IPS-18c (cell line): Measurements from ENCODE around the gene POLE4.

Experiments used
- H3K4me3 ChIP-seq: 2 replicates; pipeline ENCODE4 v1.7.0; 2013; ENCODE audit warnings: low read depth, mild to moderate bottlenecking, low read length, moderate library complexity; ENCODE audit not compliant: insufficient read depth
- H3K9me3 ChIP-seq: one replicate; pipeline ENCODE4 v1.6.1; 2013; ENCODE audit warnings: mild to moderate bottlenecking, low read length, moderate library complexity; ENCODE audit not compliant: control insufficient read depth, insufficient read depth

POLE4 gene

DNA sequence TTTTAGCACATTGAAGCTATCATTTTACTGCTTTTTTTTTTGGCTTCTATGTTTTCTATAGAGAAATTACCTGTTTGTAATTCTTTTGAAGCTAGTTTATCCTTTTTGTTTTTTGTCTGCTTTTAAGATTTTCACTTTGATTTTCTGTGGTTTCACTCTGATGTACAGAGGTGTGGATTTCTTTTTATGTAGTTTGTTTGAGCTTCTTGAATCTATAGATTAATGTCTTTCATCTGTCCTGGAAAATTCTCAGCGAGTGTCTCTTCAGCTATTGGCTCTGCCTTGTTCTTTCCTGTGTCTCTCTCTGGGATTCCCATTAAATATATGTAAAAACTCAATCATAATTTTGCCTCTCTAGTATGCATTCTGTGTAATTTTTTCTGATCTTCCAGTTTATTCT lies 8.4 kb downstream of the POLE4 start:
- H3K4me3 ChIP-seq: no peak overlapping the region

DNA sequence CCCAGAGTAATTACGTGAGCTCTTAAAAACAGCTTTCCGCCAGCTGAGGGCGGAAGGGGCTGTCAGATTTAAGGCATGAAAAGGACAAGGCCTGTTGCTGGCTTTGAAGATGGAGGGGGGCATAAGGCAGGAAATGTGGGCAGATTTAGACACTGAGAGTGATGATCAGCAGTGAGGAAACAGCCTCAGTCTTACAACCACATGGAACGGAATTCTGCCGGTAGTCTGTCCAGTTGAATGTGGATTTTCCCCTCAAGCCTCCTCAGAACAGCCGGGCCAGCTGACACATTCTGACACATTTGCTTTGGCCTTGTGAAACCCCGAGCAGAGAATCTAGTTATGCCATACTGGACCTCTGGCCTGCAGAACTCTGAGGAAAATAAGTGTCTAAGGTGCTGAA lies 16.6 kb downstream of the POLE4 start:
- H3K4me3 ChIP-seq: no peak overlapping the region
- H3K9me3 ChIP-seq: no peaks in the 10 kb centered on the region

More for the DNA sequence above, 8.4 kb downstream of the POLE4 start:
- H3K9me3 ChIP-seq: no peaks in the 10 kb centered on the region

DNA sequence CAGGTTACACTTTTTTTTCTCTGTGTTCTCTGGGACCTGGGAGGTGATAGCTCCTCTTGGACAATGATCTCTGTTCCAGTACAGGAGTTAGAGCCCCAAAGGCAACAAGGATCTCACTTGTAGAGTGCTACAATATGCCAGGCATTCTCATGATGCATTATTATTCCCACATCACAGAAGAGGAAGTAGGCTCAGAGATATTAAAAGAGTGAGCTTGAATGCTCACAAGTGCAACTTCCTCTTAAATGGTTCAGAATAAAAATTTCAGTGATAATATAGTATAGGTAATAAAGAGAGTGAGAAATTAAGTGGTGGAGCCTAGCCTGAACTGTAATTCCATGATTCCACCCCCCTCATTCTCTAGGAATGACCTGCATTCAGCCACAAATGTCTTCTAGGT lies 21.4 kb downstream of the POLE4 start:
- H3K4me3 ChIP-seq: no peak overlapping the region
- H3K9me3 ChIP-seq: no peaks in the 10 kb centered on the region

DNA sequence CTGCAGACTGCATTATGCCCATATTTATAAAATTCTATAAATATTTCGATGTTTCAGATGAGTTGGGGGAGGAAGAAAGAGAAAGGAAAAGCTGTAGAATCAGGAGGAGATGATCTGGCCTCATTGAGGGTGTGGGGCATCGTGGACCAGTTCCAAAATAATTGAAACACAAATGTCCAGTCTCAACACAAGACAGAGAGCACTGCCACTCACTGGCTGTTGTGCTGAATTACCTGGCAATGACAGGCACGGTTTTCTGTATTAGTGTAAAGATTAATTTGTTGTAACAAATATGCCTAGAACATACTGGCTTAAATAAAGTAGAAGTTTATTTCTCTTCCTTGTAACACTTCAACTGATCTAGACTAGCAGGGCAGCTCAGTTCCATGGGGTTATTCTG lies 24.1 kb downstream of the POLE4 start:
- Histone ChIP-seq H3K9me3 (no peaks in the 10 kb centered on the region), H3K4me3 (no peak overlapping the region)

DNA sequence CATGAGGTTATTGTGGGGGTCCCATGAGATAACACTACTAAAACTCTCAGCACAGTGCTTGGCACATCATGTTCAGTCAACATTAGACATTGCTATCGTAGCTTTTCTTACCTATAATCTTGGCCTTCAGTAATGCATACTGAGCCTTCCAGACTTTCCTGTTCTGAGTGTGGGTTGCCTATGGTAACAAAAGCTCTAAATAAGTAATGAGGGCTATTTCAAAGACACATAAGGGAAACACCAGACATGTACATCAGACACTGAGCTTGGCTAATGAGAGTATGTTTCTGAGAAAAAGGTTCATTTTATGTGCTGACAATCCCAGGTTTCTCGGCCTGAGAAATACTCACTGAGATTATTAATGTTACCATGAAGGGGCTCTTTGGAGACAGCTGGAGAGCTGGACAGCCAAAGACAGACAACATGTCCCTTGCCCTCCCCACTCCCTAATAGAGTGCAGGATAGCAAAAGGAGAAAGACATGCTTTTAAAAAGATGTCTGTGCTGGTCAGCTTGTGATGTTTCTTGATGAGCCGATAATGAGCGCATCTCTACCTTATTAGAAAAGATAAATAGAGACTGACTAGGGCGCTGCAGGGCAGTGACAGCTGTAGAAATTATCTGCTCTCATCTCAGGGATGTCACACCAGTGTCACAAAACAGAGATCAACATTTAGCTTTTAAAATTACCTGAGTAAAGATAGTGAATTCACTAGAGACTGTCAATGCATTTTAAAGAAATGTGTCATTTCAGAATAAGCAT lies 25.4 kb downstream of the POLE4 start:
- no peaks in the 10 kb centered on the region for H3K9me3 ChIP-seq
- no peak overlapping the region for H3K4me3 ChIP-seq

DNA sequence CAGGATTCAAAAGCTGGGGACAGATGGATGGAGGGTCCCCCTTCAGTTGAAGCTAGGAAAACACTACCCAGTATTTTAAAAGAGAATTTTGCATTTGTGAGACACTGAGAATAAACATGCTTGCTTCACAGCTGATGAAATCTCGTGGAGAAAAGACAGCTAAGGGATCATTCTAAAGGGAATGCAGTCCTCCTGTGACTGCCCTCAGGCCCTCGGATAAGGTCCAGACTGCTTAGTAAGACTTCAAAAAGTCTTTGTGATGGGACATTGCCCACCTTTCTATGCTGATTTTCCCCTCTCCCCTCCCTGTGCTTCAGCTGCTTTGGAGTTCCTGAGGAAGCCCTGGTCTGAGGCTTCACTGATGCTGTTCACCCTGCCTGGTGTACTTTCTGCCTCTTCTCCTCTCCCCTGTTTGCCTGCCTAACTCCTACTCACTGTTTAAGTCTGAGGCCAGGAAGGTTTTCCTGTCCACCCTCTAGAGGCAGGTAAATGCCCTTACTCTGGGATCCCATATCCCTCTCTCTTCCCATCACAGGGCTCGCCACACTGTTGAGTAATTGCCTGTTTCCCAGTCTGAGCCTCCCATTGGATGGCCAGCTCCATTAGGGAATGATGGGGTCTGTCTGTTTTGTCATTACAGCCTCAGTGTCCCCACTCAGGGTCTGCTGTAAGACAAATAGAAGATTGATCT lies 26.6 kb downstream of the POLE4 start:
- H3K4me3 ChIP-seq: no peak overlapping the region
- H3K9me3 ChIP-seq: no peaks in the 10 kb centered on the region

DNA sequence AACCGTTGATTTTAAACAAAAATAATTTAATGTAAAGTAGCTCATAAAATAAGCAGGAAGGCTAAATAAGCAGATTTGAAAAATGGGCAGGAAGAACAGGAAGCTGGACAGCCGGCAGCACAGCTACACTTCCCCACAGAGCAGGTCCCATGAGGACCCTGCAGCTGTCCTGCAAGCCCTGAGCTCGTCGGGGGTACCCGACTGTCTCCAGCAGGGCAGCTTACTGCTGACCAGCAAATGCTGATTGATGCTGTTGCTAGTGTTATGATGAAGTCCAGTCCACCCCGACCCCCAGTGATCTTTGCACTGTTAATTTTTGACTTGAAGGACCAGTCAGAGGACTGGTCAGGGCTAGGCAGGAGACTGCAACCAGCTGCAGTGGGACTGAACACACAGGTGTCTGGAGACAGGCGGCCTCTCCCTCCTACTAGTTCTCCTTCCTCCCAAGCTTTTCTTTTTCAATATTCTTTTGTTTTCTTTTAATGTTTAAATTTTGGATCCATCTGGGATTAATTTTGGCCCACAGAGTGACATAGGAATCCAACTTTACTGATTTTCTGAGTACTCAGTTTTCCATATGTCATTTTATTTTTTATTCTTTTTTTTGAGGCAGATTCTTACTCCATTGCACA lies 27.7 kb downstream of the POLE4 start:
- Histone ChIP-seq H3K9me3 (no peaks in the 10 kb centered on the region), H3K4me3 (no peak overlapping the region)

DNA sequence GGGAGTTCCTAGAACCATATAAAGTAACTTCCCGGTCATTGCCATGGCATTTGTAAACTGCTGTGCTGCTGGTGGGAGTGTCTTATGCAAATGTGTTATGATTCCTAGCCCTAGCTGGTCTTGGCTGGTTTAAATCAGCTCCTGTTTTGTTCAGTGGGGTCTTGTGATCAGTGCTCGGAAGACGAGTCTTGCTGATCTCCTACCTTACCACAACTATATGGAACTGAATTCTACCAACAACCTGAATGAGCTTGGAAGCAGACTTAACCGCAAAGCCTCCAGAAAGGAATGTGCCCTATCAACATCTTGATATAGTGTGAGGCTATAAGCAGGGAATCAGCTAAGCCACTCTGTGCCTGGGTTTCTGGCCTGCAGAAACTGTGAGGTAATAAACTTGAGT lies 33.5 kb downstream of the POLE4 start:
- H3K9me3 ChIP-seq: no peaks in the 10 kb centered on the region
- no peak overlapping the region for H3K4me3 ChIP-seq

DNA sequence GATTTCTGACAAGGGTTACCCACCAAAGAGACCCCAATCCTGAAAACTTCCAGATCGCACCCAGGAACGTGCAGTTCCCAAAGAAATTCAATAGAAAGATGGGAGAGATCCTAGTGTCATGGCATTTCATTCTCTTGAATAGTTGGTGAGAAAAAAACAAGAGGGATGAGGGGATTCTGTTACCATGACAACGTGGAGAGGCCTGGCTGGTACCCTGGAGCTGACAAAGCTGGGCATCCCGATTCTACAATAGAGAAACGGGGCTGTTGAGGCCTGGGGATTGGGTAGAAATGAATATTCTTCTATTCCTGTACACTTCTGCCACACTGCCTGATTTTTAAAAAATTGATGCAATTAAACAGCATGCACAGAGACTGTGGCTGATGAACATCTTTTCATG lies 41.0 kb downstream of the POLE4 start:
- Histone ChIP-seq H3K9me3 (no peaks in the 10 kb centered on the region), H3K4me3 (no peak overlapping the region)

DNA sequence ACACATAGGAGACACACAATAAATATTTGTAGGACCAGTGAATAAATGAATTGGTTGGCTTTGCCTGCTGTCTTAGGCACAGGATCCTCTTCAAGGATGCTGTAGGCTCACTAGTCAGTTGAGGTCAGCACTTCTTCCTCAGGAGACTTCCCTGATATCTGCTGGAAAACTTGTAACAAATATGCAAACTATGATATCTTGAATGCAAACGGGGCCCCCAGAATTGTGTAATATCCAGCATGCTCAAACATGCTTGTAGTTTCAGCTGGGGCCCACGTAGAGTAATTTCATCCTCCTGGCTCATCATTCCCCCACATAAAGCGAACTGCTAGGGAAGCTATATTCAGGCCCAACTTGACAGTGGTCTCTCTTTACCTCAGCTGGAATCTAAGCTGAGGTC lies 43.6 kb downstream of the POLE4 start:
- peaks cover 2% of the 10 kb centered on the region for H3K9me3 ChIP-seq
- H3K4me3 ChIP-seq: no peak overlapping the region

DNA sequence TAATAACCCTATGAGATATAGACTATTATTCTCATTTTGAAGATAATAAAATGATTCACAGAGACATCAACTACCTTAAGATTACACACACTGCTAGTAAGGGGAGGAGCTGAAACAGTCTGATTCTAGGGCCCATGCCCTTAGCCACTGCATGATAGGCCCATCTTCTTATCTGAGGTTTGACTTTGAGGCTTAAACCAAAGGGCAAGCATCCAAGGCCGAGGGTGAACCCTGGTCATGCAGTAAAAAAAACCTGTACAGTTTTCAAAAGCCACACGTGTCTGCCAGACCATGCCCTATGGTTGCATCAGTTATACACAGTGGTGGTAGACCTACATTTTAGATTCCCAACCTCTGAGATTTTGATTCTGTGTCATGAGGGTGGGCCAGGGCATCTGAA lies 44.8 kb downstream of the POLE4 start:
- H3K9me3 ChIP-seq: peaks cover 2% of the 10 kb centered on the region
- no peak overlapping the region for H3K4me3 ChIP-seq

DNA sequence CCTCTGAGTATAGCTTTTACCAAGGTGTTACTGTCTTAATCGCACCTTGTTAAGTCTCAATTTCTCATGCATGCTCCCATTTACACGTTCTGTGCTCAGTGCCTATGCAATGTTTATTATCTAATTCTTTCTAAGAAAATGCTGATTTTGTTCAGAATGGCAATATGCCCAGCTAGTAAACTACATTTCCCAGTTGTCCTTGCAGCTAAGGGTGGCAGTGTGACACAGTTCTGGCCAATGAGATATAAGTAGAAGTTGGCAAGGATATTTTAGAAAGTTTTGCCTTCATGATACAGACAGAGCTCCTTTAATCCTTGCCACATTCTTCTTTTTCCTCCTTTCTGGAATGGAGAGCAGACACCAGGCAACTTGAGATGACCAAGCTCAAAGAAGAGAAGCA lies 45.3 kb downstream of the POLE4 start:
- Histone ChIP-seq H3K4me3 (no peak overlapping the region), H3K9me3 (peaks cover 2% of the 10 kb centered on the region)

DNA sequence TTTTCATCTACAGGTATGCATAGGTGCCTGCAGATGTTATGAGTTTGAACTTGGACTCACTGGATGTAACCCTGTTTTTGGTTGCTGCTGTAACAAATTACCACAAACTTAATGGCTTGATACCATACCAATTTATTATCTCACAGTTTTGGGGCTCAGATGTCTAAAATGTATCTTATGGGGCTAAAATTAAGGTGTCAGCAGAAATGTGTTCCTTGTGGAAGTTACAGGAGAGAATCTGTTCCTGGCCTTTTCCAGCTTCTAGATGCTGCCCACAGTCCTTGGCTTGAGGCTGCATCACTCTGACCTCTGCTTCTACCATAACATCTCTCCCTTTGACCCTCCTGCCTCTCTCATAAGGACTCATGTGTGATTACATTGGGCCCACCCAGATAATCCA lies 47.6 kb downstream of the POLE4 start:
- Histone ChIP-seq H3K4me3 (no peak overlapping the region), H3K9me3 (peaks cover 2% of the 10 kb centered on the region)

DNA sequence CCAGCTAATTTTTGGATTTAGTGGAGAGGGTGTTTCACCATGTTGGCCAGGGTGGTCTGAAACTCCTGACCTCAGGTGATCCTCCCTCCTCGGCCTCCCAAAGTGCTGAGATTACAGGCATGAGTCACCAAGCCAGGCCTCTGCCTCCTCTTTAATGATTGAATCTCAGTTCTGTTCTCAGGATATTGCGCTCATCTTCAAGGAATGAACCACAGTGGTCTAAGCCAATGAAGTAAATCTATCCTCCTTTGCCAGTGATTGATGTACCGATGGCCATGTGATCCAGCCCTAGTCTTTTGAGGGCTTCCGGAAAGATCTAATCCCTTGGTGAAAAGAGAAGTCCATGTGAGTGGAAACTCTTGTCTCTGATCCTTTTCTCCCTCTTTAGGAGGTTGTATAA lies 48.6 kb downstream of the POLE4 start:
- H3K9me3 ChIP-seq: peaks cover 2% of the 10 kb centered on the region
- no peak overlapping the region for H3K4me3 ChIP-seq

DNA sequence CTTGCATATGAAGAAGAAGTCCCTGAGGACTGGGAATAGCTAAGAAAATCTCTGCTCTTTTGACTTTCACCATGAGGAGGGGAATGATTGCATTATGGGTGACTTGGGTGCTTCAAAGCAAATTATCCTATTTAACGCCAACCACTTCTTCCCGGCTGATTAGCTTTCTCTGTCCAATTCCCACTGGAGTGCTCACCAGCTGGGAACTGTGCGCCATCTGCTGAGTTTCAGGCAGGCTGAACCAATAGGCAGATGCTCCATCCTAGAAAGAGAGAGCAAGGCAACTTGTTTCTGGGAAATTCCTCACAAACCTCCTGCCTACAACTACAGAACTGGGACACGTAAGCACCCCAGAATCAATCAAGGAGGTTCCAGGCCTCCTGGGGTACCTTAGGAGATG lies 49.4 kb downstream of the POLE4 start:
- H3K4me3 ChIP-seq: no peak overlapping the region

DNA sequence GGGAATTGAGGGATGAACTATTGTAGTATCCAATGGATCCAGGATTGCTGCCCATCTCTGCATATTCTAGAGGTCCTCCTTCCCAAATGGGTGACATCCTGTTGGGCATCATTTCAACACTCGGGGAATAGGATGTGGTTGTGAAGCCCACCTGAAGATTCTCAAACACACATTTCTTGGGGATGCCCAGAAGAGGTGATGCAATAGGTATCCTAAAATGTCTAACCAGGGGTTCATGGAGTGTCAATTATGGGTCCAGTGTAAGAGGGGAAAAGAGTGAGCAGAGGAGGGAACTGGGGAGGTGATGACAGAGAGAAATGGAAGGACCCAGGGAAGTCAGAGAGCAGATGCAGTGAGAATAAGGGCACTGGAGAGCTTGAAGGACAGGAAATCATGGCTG lies 52.1 kb downstream of the POLE4 start:
- no peak overlapping the region for H3K4me3 ChIP-seq
- H3K9me3 ChIP-seq: peaks cover 2% of the 10 kb centered on the region

More for the DNA sequence above, 49.4 kb downstream of the POLE4 start:
- peaks cover 2% of the 10 kb centered on the region for H3K9me3 ChIP-seq

DNA sequence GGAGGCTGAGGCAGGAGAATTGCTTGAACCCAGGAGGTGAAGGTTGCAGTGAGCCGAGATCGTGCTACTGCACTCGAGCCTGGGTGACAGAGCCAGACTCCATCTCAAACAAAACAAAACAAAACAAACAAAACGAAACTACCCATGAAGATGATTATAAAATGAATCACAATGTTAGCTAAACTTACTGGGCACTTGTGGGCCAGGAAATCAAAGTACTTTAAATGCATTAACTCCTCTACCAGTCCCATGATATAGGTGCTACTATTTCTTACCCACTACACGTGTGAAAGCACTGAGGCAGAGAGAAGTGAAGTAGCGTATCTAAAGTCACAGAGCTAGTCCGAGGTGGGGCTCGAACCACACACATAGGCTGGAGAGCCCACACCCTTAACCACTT lies 53.6 kb downstream of the POLE4 start:
- Histone ChIP-seq H3K9me3 (no peaks in the 10 kb centered on the region), H3K4me3 (no peak overlapping the region)

DNA sequence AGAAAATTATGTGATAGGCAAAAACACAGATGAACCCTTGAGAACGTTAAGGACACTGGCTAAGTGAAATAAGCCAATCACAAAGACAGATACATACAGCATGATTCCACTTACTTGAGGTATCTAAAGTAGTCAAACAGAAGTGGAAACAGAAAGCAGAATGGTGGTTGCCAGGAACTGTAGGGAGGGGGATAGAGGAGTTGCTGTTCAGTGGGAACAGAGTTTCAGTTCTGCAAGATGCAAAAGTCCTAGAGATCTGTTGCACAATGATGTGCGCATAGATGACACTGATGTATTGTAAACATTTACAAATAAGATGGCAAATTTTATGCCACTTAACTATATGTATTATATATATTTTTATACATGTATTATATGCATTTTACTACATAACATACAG lies 59.7 kb downstream of the POLE4 start:
- H3K9me3 ChIP-seq: no peaks in the 10 kb centered on the region

More for the DNA sequence above, 59.7 kb downstream of the POLE4 start:
- no peak overlapping the region for H3K4me3 ChIP-seq
